Panc1 (cell line): ENCODE results near the gene NEUROG1. TPM values are rescaled to one million over a fixed set of nuclear protein-coding genes. Genes with fewer than 3 reads are reported as not detected.

Source experiments
- ATAC-seq: fragments of 200-7000 bp; cut with Tn5 transposase; 2 replicates; pipeline ENCODE4 v1.9.1; 2020; ENCODE audit warnings: mild to moderate bottlenecking, moderate library complexity
- BruUV-seq: library from RNA; stranded (reverse); fragments of 400-500 nt; replicated peaks from 2 replicates; lab custom pipeline; 2021; lab: Mats Ljungman, UMichigan
- CTCF ChIA-PET: fragments of 300-600 bp; sonication (Branson Sonifier 250); formaldehyde crosslinking; loops from one replicate; lab custom pipeline; 2022; ENCODE audit warnings: antibody characterized with exemption; lab: Charles Lee
- POLR2A ChIA-PET: fragments of 300-600 bp; sonication (Branson Sonifier 250); formaldehyde crosslinking; loops from one replicate; lab custom pipeline; 2022; ENCODE audit warnings: antibody characterized with exemption; lab: Charles Lee
- DNase-seq: peaks from one replicate; pipeline ENCODE4 v3.0.0-alpha.2; 2010; ENCODE audit warnings: low read depth, low spot score
- H3K27ac ChIP-seq: 2 replicates; pipeline ENCODE4 v1.5.1; 2011; ENCODE audit warnings: mild to moderate bottlenecking, low read length, inconsistent platforms
- H3K27me3 ChIP-seq: fragments of 200-500 bp; sonication (Bioruptor generic); 2 replicates; pipeline ENCODE4 v1.6.0; 2014; ENCODE audit warnings: low read length, inconsistent platforms; ENCODE audit not compliant: control insufficient read depth, insufficient read depth
- H3K36me3 ChIP-seq: fragments of 200-500 bp; sonication (Bioruptor generic); 2 replicates; pipeline ENCODE4 v1.5.1; 2014; ENCODE audit warnings: inconsistent platforms, mild to moderate bottlenecking, low read length, moderate library complexity; ENCODE audit not compliant: control insufficient read depth, insufficient read depth
- H3K4me1 ChIP-seq: 2 replicates; pipeline ENCODE4 v1.5.1; 2011; ENCODE audit warnings: inconsistent platforms, mild to moderate bottlenecking, low read length, moderate library complexity; ENCODE audit not compliant: control insufficient read depth, insufficient read depth
- H3K4me3 ChIP-seq, 2 experiments: 2 replicates each; pipeline ENCODE4 v1.5.1; 2011 to 2012; ENCODE audit warnings: low read depth in 2 of 2, low read length in 2 of 2, mild to moderate bottlenecking in 2 of 2, inconsistent platforms in 1 of 2, moderate library complexity in 1 of 2
- H3K9me3 ChIP-seq: fragments of 200-500 bp; sonication (Bioruptor generic); 2 replicates; pipeline ENCODE4 v1.5.1; 2014; ENCODE audit warnings: low read depth, mild to moderate bottlenecking, inconsistent platforms, low read length, moderate library complexity; ENCODE audit not compliant: control insufficient read depth, insufficient read depth
- POLR2AphosphoS5 ChIP-seq: IDR thresholded peaks from 2 replicates; pipeline ENCODE4 v1.6.1; 2012; ENCODE audit warnings: mild to moderate bottlenecking, low read depth, low read length, moderate library complexity
- REST ChIP-seq, 2 experiments: IDR thresholded peaks; 2 replicates each; pipeline ENCODE4 v1.6.1; 2011 to 2012; ENCODE audit warnings: low read depth in 2 of 2, control low read depth in 1 of 2, low read length in 1 of 2, mild to moderate bottlenecking in 1 of 2, moderate library complexity in 1 of 2; ENCODE audit not compliant: insufficient read depth in 1 of 2
- SIN3A ChIP-seq: IDR thresholded peaks from 2 replicates; pipeline ENCODE4 v1.6.1; 2012; ENCODE audit warnings: low read depth, mild to moderate bottlenecking, low read length, moderate library complexity, borderline replicate concordance; ENCODE audit not compliant: insufficient read depth
- TCF7L2 ChIP-seq: IDR thresholded peaks from 2 replicates; pipeline ENCODE4 v1.6.1; 2011; ENCODE audit warnings: mild to moderate bottlenecking, low read depth, low read length, inconsistent platforms
- in situ Hi-C: cut with HindIII; loops from 2 replicates; pipeline ENCODE4 v1.10.0; 2016; ENCODE audit warnings: low sequenced_read_pairs, low pct_unique_long_range_greater_than_20kb
- intact Hi-C: fragments of 100-400 bp; cut with micrococcal nuclease; formaldehyde crosslinking; loops from one replicate; pipeline ENCODE4 v1.10.0; 2022; ENCODE audit not compliant: unreplicated experiment
- total RNA-seq: library from RNA; stranded (reverse); gene quantifications from one replicate; pipeline ENCODE4 v1.2.1, GENCODE V29; 2021; ENCODE audit not compliant: unreplicated experiment
- TF ChIP-seq, protein P1 (sequence below): fragments of 450-650 bp; IDR thresholded peaks from 2 replicates; pipeline ENCODE4 v1.5.1; 2017; ENCODE audit warnings: mild to moderate bottlenecking

Gene NEUROG1
- total RNA-seq, 1 experiment from 2014 or later, result not detected

DNA sequence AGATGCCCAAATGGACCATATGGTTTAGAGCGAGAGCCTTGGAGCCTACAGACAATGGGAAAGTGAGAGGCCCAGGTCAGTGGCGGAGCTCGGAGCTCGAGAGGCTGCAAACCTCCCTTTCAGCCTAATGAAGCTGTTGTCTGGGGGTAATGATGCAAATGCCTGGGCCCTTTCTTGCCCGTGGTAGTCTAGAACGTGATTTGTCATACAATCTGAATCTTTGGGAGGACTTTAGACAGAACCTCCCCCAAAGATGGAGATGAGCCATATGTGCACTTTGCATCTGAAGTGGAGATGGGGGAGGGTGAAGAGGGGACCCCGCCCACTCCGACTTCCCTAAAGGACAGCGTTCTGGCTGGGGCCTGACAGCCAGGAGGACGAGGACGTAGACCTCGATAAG is 10.3 kb upstream of the NEUROG1 start:
- POLR2A ChIA-PET, result no interaction called here
- TF ChIP-seq SIN3A (no peak), POLR2AphosphoS5 (no peak), TCF7L2 (no peak), REST (IDR thresholded peaks at IDR 0.05; ENCODE audit: insufficient read depth in 1 of 2, low read depth in 2 of 2, low read length in 1 of 2) (no peak)
- TF ChIP-seq, protein P1, sequence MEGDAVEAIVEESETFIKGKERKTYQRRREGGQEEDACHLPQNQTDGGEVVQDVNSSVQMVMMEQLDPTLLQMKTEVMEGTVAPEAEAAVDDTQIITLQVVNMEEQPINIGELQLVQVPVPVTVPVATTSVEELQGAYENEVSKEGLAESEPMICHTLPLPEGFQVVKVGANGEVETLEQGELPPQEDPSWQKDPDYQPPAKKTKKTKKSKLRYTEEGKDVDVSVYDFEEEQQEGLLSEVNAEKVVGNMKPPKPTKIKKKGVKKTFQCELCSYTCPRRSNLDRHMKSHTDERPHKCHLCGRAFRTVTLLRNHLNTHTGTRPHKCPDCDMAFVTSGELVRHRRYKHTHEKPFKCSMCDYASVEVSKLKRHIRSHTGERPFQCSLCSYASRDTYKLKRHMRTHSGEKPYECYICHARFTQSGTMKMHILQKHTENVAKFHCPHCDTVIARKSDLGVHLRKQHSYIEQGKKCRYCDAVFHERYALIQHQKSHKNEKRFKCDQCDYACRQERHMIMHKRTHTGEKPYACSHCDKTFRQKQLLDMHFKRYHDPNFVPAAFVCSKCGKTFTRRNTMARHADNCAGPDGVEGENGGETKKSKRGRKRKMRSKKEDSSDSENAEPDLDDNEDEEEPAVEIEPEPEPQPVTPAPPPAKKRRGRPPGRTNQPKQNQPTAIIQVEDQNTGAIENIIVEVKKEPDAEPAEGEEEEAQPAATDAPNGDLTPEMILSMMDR, result no peak
- intact Hi-C loops, result no loop called here
- in situ Hi-C loops, result no loop called here
- CTCF ChIA-PET, result no interaction called here
- Histone ChIP-seq H3K27ac (no peak overlapping the region), H3K27me3 (peaks cover 23% of the 10 kb centered on the region), H3K36me3 (no peaks in the 10 kb centered on the region), H3K4me1 (no peaks in the 10 kb centered on the region; the same call in 1 of the 2 replicates), H3K9me3 (no peaks in the 10 kb centered on the region), H3K4me3 (no peak overlapping the region)
- DNase-seq, result no peak
- BruUV-seq, result no TSS peak
- ATAC-seq, result no peak

- intact Hi-C loops, result no loop called here
- TF ChIP-seq TCF7L2, result no peak
- TF ChIP-seq REST (IDR thresholded peaks at IDR 0.05; ENCODE audit: insufficient read depth in 1 of 2, low read depth in 2 of 2, low read length in 1 of 2), result no peak
- no peak for TF ChIP-seq POLR2AphosphoS5
- TF ChIP-seq, protein P1, result no peak
- H3K27ac ChIP-seq, result no peak overlapping the region
- BruUV-seq, result no TSS peak
- DNase-seq, result no peak
- ChIA-PET POLR2A (no interaction called here), CTCF (no interaction called here)
- in situ Hi-C loops, result no loop called here
- H3K4me1 ChIP-seq, result no peaks in the 10 kb centered on the region; the same call in 1 of the 2 replicates
- H3K36me3 ChIP-seq, result no peaks in the 10 kb centered on the region
- H3K9me3 ChIP-seq, result no peaks in the 10 kb centered on the region
- no peak for ATAC-seq
- peaks cover 23% of the 10 kb centered on the region for H3K27me3 ChIP-seq
- no peak overlapping the region for H3K4me3 ChIP-seq
Observed at GRCh38 chr5:135545099-135545498, 9.3 kb upstream of the NEUROG1 start.
